ENCODE results near the gene TUBG2. TPM values are rescaled to one million over a fixed set of nuclear protein-coding genes. Genes with fewer than 3 reads are reported as not detected.

The TUBG2 gene
- total and polyA plus RNA-seq, 5 donors from 2014 or later, result 2.8 to 13.7 (median 3.9) TPM

GRCh38 chr17:42677012-42677857, 18.2 kb downstream of the TUBG2 start:
- ATAC-seq (ENCODE audit: low read depth in 2 of 2), result peak; percentile 79 to 81
- H3K27me3 ChIP-seq (ENCODE audit: control insufficient read depth, insufficient read depth, low read length), result peaks cover 2% of the 10 kb centered on the region
- H3K27ac ChIP-seq (ENCODE audit: insufficient read depth, low read length, poor library complexity, severe bottlenecking), result peak overlapping the region; percentile 85
- DNase-seq, result peak; percentile 94 to 99 (median 97)
- H3K4me3 ChIP-seq (ENCODE audit: low read depth, low read length), result peak overlapping the region; percentile 82
- Mint-ChIP-seq H3K4me3 (peak overlapping the region; percentile 88 to 95 (median 92)), H3K36me3 (no peaks in the 10 kb centered on the region), H3K9me3 (peaks cover 0 to 2% (median 0%) of the 10 kb centered on the region in 7 donors), H3K27me3 (peaks cover 34% of the 10 kb centered on the region), H3K4me1 (peaks cover 6 to 60% (median 34%) of the 10 kb centered on the region in 4 donors), H3K27ac (peak overlapping the region in 2 of 3 donors; percentile 75 to 87)
- H3K36me3 ChIP-seq (ENCODE audit: control insufficient read depth, insufficient read depth, low read length), result no peaks in the 10 kb centered on the region
- H3K9me3 ChIP-seq (ENCODE audit: control insufficient read depth in 2 of 2, low read length in 2 of 2), result no peaks in the 10 kb centered on the region
- H3K4me1 ChIP-seq (ENCODE audit: control insufficient read depth, insufficient read depth, low read length, poor library complexity, severe bottlenecking), result peaks cover 82% of the 10 kb centered on the region

- H3K4me3 ChIP-seq (ENCODE audit: low read depth, low read length), result peak overlapping the region; percentile 83
- H3K4me1 Mint-ChIP-seq, result peaks cover 6 to 68% (median 38%) of the 10 kb centered on the region in 4 donors
- peaks cover 2% of the 10 kb centered on the region for H3K27me3 ChIP-seq (ENCODE audit: control insufficient read depth, insufficient read depth, low read length)
- H3K36me3 ChIP-seq (ENCODE audit: control insufficient read depth, insufficient read depth, low read length), result no peaks in the 10 kb centered on the region
- peaks cover 92% of the 10 kb centered on the region for H3K4me1 ChIP-seq (ENCODE audit: control insufficient read depth, insufficient read depth, low read length, poor library complexity, severe bottlenecking)
- peak overlapping the region; percentile 56 to 87 (median 86) for H3K27ac Mint-ChIP-seq
- peak; percentile 18 to 26 for ATAC-seq (ENCODE audit: low read depth in 2 of 2)
- H3K9me3 ChIP-seq (ENCODE audit: control insufficient read depth in 2 of 2, low read length in 2 of 2), result no peaks in the 10 kb centered on the region
- peaks cover 41% of the 10 kb centered on the region for H3K27me3 Mint-ChIP-seq
- DNase-seq, result peak; percentile 64 to 77 (median 71)
- H3K4me3 Mint-ChIP-seq, result peak overlapping the region; percentile 88 to 95 (median 92)
- no peaks in the 10 kb centered on the region for H3K36me3 Mint-ChIP-seq
- peak overlapping the region; percentile 85 for H3K27ac ChIP-seq (ENCODE audit: insufficient read depth, low read length, poor library complexity, severe bottlenecking)
- H3K9me3 Mint-ChIP-seq, result peaks cover 0 to 2% (median 0%) of the 10 kb centered on the region in 7 donors
Measured at GRCh38 chr17:42677921-42678781, 19.1 kb downstream of the TUBG2 start.

- ATAC-seq (ENCODE audit: low read depth in 2 of 2), result peak in 1 of 2 donors; percentile 0
- H3K27me3 Mint-ChIP-seq, result peaks cover 45% of the 10 kb centered on the region
- peaks cover 92% of the 10 kb centered on the region for H3K4me1 ChIP-seq (ENCODE audit: control insufficient read depth, insufficient read depth, low read length, poor library complexity, severe bottlenecking)
Measured at GRCh38 chr17:42678951-42679491, 19.9 kb downstream of the TUBG2 start.

GRCh38 chr17:42679492-42680330, 20.6 kb downstream of the TUBG2 start:
- Mint-ChIP-seq H3K27me3 (peaks cover 38% of the 10 kb centered on the region), H3K36me3 (no peaks in the 10 kb centered on the region), H3K4me1 (peaks cover 6 to 73% (median 40%) of the 10 kb centered on the region in 4 donors), H3K4me3 (peak overlapping the region; percentile 87 to 94 (median 89)), H3K27ac (peak overlapping the region; percentile 60 to 78 (median 65)), H3K9me3 (peaks cover 0 to 3% (median 0%) of the 10 kb centered on the region in 7 donors)
- Histone ChIP-seq H3K36me3 (ENCODE audit: control insufficient read depth, insufficient read depth, low read length) (no peaks in the 10 kb centered on the region), H3K27ac (ENCODE audit: insufficient read depth, low read length, poor library complexity, severe bottlenecking) (peak overlapping the region; percentile 85), H3K4me1 (ENCODE audit: control insufficient read depth, insufficient read depth, low read length, poor library complexity, severe bottlenecking) (peaks cover 85% of the 10 kb centered on the region), H3K27me3 (ENCODE audit: control insufficient read depth, insufficient read depth, low read length) (peaks cover 1% of the 10 kb centered on the region), H3K4me3 (ENCODE audit: low read depth, low read length) (peak overlapping the region; percentile 57), H3K9me3 (ENCODE audit: control insufficient read depth in 2 of 2, low read length in 2 of 2) (no peaks in the 10 kb centered on the region)
- ATAC-seq (ENCODE audit: low read depth in 2 of 2) (peak; percentile 61 to 63), DNase-seq (peak; percentile 64 to 88 (median 81))

More at GRCh38 chr17:42678951-42679491, 19.9 kb downstream of the TUBG2 start:
- H3K4me3 Mint-ChIP-seq, result peak overlapping the region; percentile 87 to 94 (median 89)
- Histone ChIP-seq H3K27me3 (ENCODE audit: control insufficient read depth, insufficient read depth, low read length) (peaks cover 2% of the 10 kb centered on the region), H3K27ac (ENCODE audit: insufficient read depth, low read length, poor library complexity, severe bottlenecking) (peak overlapping the region; percentile 85), H3K4me3 (ENCODE audit: low read depth, low read length) (peak overlapping the region; percentile 83), H3K36me3 (ENCODE audit: control insufficient read depth, insufficient read depth, low read length) (no peaks in the 10 kb centered on the region), H3K9me3 (ENCODE audit: control insufficient read depth in 2 of 2, low read length in 2 of 2) (no peaks in the 10 kb centered on the region)
- no peak for DNase-seq
- peak overlapping the region; percentile 60 to 86 (median 81) for H3K27ac Mint-ChIP-seq
- no peaks in the 10 kb centered on the region for H3K36me3 Mint-ChIP-seq
- H3K4me1 Mint-ChIP-seq, result peaks cover 6 to 77% (median 44%) of the 10 kb centered on the region in 4 donors
- peaks cover 0 to 2% (median 0%) of the 10 kb centered on the region in 7 donors for H3K9me3 Mint-ChIP-seq

GRCh38 chr17:42680331-42680808, 21.3 kb downstream of the TUBG2 start:
- H3K27ac Mint-ChIP-seq, result peak overlapping the region; percentile 20 to 81 (median 76)
- Histone ChIP-seq H3K27ac (ENCODE audit: insufficient read depth, low read length, poor library complexity, severe bottlenecking) (peak overlapping the region; percentile 85), H3K36me3 (ENCODE audit: control insufficient read depth, insufficient read depth, low read length) (no peaks in the 10 kb centered on the region), H3K9me3 (ENCODE audit: control insufficient read depth in 2 of 2, low read length in 2 of 2) (no peaks in the 10 kb centered on the region), H3K27me3 (ENCODE audit: control insufficient read depth, insufficient read depth, low read length) (no peaks in the 10 kb centered on the region), H3K4me3 (ENCODE audit: low read depth, low read length) (peak overlapping the region; percentile 57), H3K4me1 (ENCODE audit: control insufficient read depth, insufficient read depth, low read length, poor library complexity, severe bottlenecking) (peaks cover 78% of the 10 kb centered on the region)
- H3K27me3 Mint-ChIP-seq, result peaks cover 33% of the 10 kb centered on the region
- DNase-seq (no peak), ATAC-seq (ENCODE audit: low read depth in 2 of 2) (no peak)
- H3K4me1 Mint-ChIP-seq, result peaks cover 6 to 71% (median 40%) of the 10 kb centered on the region in 4 donors
- peaks cover 0 to 3% (median 0%) of the 10 kb centered on the region in 7 donors for H3K9me3 Mint-ChIP-seq
- no peaks in the 10 kb centered on the region for H3K36me3 Mint-ChIP-seq
- peak overlapping the region; percentile 87 to 98 (median 89) for H3K4me3 Mint-ChIP-seq

GRCh38 chr17:42681976-42682721, 23.1 kb downstream of the TUBG2 start, which contains the start of gene CNTNAP1:
Gene CNTNAP1 (plus strand): TSS chr17:42682531. CDS start chr17:42682830, 299 bp downstream.
- H3K36me3 ChIP-seq (ENCODE audit: control insufficient read depth, insufficient read depth, low read length), result no peaks in the 10 kb centered on the region
- peak within 1 kb of the TSS; percentile 61 for H3K27ac ChIP-seq (ENCODE audit: insufficient read depth, low read length, poor library complexity, severe bottlenecking)
- Mint-ChIP-seq H3K9me3 (peaks cover 0 to 3% (median 0%) of the 10 kb centered on the region in 7 donors), H3K36me3 (peaks cover 3% of the 10 kb centered on the region), H3K27me3 (peaks cover 28% of the 10 kb centered on the region), H3K4me3 (peak within 1 kb of the TSS; percentile 88 to 98 (median 90)), H3K27ac (peak within 1 kb of the TSS; percentile 48 to 78 (median 60)), H3K4me1 (peaks cover 6 to 69% (median 42%) of the 10 kb centered on the region in 4 donors)
- H3K27me3 ChIP-seq (ENCODE audit: control insufficient read depth, insufficient read depth, low read length), result no peaks in the 10 kb centered on the region
- peak within 1 kb of the TSS; percentile 86 for H3K4me3 ChIP-seq (ENCODE audit: low read depth, low read length)
- DNase-seq, result no peak
- H3K9me3 ChIP-seq (ENCODE audit: control insufficient read depth in 2 of 2, low read length in 2 of 2), result no peaks in the 10 kb centered on the region
- H3K4me1 ChIP-seq (ENCODE audit: control insufficient read depth, insufficient read depth, low read length, poor library complexity, severe bottlenecking), result peaks cover 63% of the 10 kb centered on the region
- no peak for ATAC-seq (ENCODE audit: low read depth in 2 of 2)

All from CD4-positive, CD25-positive, alpha-beta regulatory T cell (primary cell).